Thymus (tissue), 11 donors: ENCODE data around the gene FAM13A. TPM values are rescaled to one million over a fixed set of nuclear protein-coding genes. Genes with fewer than 3 reads are reported as not detected.

Experiments used
- DNase-seq, 9 donors: peaks; one replicate each; pipeline ENCODE4 v3.0.0-alpha.2; 2013; ENCODE audit warnings: low spot score in 9 of 9, low read depth in 6 of 9, missing footprints in 1 of 9
- H3K27ac ChIP-seq, 2 donors: one replicate each; pipeline ENCODE4 v1.5.1; 2013; ENCODE audit warnings: control low read depth in 1 of 2, low read depth in 1 of 2, low read length in 1 of 2, mild to moderate bottlenecking in 1 of 2, moderate library complexity in 1 of 2
- H3K27me3 ChIP-seq, 2 donors: one replicate each; pipeline ENCODE4 v1.5.1; 2013; ENCODE audit warnings: low read length in 1 of 2; ENCODE audit not compliant: control insufficient read depth in 2 of 2, insufficient read depth in 1 of 2
- H3K36me3 ChIP-seq, 2 donors: one replicate each; pipeline ENCODE4 v1.5.1; 2013; ENCODE audit warnings: low read length in 1 of 2, mild to moderate bottlenecking in 1 of 2, moderate library complexity in 1 of 2; ENCODE audit not compliant: control insufficient read depth in 2 of 2, insufficient read depth in 2 of 2
- H3K4me1 ChIP-seq, 2 donors: one replicate each; pipeline ENCODE4 v1.5.1; 2013; ENCODE audit warnings: low read length in 2 of 2; ENCODE audit not compliant: control insufficient read depth in 2 of 2, insufficient read depth in 2 of 2
- H3K4me3 ChIP-seq, 2 donors: one replicate each; pipeline ENCODE4 v1.5.1; 2013; ENCODE audit warnings: low read length in 2 of 2, control low read depth in 1 of 2, mild to moderate bottlenecking in 1 of 2
- H3K9me3 ChIP-seq, 2 donors: one replicate each; pipeline ENCODE4 v1.5.1; 2013; ENCODE audit warnings: low read length in 1 of 2, mild to moderate bottlenecking in 1 of 2; ENCODE audit not compliant: control insufficient read depth in 2 of 2, insufficient read depth in 1 of 2
- WGBS: extraction: QIAGEN DNeasy Blood & Tissue Kit; methylation state at CpG from one replicate; pipeline ENCODE4 v1.1.7; 2013; 5-methylcytosine and 5-hydroxymethylcytosine counted together
- polyA plus RNA-seq: library from polyadenylated mRNA; stranded (reverse); fragments of 200-250 nt; gene quantifications from one replicate; pipeline ENCODE4 v1.2.3, GENCODE V29; 2013
- total RNA-seq: library from RNA; stranded (reverse); fragments of 120-200 nt; gene quantifications from one replicate; pipeline ENCODE4 v1.2.4, GENCODE V29; 2013
- donor health status: healthy.

The FAM13A gene
- total and polyA plus RNA-seq, 2 donors: 9.0 to 9.3 TPM

DNA sequence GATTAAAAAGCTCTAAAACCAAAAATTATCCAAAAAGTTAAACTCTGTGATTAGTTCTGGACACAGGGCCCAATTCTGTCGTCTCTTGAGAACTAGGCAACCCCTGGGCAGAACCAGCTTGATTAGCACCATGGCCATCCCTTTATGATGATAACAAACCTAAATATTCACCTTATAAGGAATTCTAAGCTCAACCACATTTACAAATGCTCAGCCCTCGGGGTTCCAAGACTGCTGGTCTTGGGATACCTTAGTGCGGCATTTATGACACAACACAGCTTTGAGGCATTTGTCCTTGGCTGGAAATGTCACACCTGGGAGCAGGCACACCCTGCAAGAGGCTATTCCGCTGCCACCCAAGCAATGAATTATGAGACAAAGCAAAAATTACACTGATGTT lies 331.8 kb downstream of the FAM13A start:
- peaks cover 42 to 49% of the 10 kb centered on the region in 2 donors for H3K36me3 ChIP-seq
- no peak overlapping the region for H3K27ac ChIP-seq
- no peaks in the 10 kb centered on the region for H3K27me3 ChIP-seq
- no peak overlapping the region for H3K4me3 ChIP-seq
- H3K4me1 ChIP-seq: no peaks in the 10 kb centered on the region
- 98% methylated on average over 4 of the region's 4 CpGs for WGBS
- no peak for DNase-seq
- H3K9me3 ChIP-seq: no peaks in the 10 kb centered on the region

DNA sequence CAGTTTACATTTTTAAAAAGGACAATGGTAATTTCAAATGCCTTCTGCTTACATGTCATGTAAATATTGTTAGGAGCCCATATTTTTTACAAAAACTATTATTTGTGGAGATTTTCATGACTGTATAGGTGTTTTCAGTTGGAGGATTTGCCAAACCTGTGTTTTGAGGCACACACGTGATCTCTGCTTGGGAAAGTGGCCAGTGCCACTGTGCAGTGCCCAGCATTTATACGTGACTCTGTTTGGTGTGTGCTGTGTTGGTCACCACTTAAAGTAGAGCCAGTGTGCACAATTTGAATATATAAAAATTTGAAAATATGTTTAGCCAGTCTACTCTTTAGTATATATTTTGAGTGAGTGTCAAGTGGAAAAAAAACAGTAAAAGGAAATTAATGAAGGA lies 332.6 kb downstream of the FAM13A start:
- over 99% methylated on average over 2 of the region's 2 CpGs for WGBS
- H3K4me3 ChIP-seq: no peak overlapping the region
- peaks cover 42 to 48% of the 10 kb centered on the region in 2 donors for H3K36me3 ChIP-seq
- H3K4me1 ChIP-seq: no peaks in the 10 kb centered on the region
- no peaks in the 10 kb centered on the region for H3K9me3 ChIP-seq
- no peaks in the 10 kb centered on the region for H3K27me3 ChIP-seq
- H3K27ac ChIP-seq: no peak overlapping the region
- no peak for DNase-seq

DNA sequence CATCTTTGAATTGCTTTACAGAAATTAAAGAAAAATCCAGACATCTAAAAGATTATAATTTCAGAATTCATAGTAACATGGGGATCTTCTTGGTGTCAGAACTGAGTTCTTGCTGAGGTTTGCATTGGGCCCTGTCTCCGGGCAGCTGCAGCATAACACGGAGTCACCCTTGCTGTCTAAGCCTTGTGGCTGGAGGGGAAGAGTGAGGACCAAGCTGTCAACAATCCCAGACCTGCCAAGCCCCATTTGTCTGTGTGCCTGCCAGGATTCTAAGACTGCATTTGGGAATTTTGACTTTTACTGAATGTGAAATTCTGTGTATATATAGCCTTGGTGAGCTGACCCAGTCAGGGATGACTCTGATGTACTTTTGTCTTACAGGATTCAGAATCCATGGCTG lies 334.2 kb downstream of the FAM13A start:
- 97% methylated on average over 2 of the region's 2 CpGs for WGBS

DNA sequence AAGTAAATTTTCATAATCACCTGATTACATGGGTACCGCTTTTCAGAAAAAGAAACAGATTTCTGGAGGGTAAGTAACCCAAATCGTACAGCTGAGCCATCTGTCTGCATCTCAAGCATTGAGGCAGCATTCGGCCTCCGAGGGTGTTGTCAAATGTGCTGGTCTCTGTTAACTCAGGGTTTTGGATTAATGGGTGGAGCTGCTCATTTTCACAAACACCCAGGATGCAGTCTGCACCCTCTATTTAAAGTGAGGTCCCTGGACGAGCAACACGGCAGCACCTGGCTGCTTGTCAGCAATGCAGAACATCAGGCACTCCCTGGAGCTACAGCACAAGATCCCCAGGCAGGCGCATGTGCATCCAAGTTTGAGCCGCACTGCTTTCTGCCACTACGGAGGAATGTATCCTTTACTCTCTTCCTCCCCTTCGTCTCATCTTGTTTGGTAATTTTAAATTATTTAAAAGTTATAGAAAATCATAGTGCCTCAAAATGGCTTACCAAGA lies 334.7 kb downstream of the FAM13A start:
- Histone ChIP-seq H3K36me3 (peaks cover 38 to 39% of the 10 kb centered on the region in 2 donors), H3K9me3 (no peaks in the 10 kb centered on the region), H3K27ac (no peak overlapping the region), H3K4me1 (no peaks in the 10 kb centered on the region), H3K27me3 (no peaks in the 10 kb centered on the region), H3K4me3 (no peak overlapping the region)
- no peak for DNase-seq
- WGBS: 97% methylated on average over 10 of the region's 10 CpGs

More for the DNA sequence above, 334.2 kb downstream of the FAM13A start:
- Histone ChIP-seq H3K4me1 (no peaks in the 10 kb centered on the region), H3K27ac (no peak overlapping the region), H3K4me3 (no peak overlapping the region), H3K36me3 (peaks cover 40 to 41% of the 10 kb centered on the region in 2 donors), H3K9me3 (no peaks in the 10 kb centered on the region), H3K27me3 (no peaks in the 10 kb centered on the region)
- no peak for DNase-seq

DNA sequence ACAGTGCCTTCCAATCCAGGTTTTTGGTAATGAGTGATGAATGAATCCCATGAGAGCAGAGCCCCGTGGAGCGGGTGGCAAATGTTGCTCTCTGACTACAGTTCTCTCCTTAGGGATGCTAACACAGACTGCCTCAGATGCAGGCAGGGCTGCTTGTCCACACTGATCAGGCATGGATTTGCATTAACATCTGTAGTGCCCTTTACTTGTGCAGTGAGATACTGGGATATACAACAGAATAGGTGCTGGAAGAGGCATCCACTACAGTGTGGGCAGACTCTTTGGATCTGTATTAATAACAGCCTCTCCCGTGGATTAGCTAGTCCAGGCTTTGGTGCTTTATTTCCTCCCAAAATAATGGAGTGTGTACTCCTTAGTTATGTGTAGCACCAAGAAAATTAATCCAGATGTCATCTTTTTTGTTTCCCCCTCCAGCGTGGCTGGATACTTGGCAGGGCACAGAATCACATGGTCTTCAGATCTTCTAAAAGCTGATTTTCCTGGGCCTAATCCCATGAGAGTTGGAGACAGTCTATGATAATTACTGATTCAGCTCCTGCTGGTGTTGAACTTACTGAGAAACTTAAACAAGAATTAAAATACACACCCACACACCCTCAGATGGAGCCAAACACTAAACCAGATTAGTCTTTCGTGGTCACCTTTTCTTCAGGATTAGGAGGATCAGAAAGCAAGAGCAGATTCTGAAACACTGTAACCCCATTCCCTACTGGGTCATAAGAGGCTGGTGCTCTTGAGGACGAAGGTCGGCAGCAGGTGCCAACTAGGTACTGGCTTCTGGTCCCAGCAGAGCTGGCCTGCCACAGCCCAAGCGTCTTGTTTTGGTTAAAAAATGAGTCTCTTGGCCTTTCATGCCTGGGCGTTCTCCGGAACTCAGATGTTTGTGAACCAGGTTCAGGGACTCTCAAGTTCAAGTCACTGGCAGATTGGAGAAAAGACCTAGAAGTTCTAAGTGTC lies 336.2 kb downstream of the FAM13A start:
- DNase-seq: no peak
- H3K4me3 ChIP-seq: no peak overlapping the region
- 97% methylated on average over 10 of the region's 10 CpGs for WGBS
- no peaks in the 10 kb centered on the region for H3K9me3 ChIP-seq
- no peaks in the 10 kb centered on the region for H3K27me3 ChIP-seq
- peaks cover 31 to 32% of the 10 kb centered on the region in 2 donors for H3K36me3 ChIP-seq
- no peaks in the 10 kb centered on the region for H3K4me1 ChIP-seq
- no peak overlapping the region for H3K27ac ChIP-seq

DNA sequence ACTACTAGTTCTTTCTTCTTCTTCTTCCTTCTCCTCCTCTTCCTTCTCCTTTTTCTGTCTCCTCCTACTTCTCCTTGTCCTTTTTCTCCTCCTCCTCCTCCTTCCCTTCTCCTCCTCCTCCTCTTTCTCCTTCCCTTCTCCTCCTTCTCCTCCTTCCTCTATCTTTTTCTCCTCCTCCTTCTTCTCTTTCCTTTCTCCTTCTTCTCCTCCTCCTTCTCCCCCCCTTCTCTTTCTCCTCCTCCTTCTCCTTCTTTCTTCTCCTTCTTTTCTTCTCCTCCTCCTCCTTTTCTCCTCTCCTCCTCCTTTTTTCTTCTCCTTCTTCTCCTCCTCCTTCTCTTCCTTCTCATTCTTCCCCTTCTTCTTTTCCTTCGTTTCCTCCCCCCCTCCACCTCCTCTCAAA lies 337.6 kb downstream of the FAM13A start:
- Histone ChIP-seq H3K4me3 (no peak overlapping the region), H3K27ac (no peak overlapping the region), H3K27me3 (no peaks in the 10 kb centered on the region), H3K9me3 (peaks cover 0 to 2% of the 10 kb centered on the region in 2 donors), H3K4me1 (no peaks in the 10 kb centered on the region), H3K36me3 (peaks cover 29 to 31% of the 10 kb centered on the region in 2 donors)
- WGBS: 97% methylated on average over 1 of the region's 1 CpG
- no peak for DNase-seq

DNA sequence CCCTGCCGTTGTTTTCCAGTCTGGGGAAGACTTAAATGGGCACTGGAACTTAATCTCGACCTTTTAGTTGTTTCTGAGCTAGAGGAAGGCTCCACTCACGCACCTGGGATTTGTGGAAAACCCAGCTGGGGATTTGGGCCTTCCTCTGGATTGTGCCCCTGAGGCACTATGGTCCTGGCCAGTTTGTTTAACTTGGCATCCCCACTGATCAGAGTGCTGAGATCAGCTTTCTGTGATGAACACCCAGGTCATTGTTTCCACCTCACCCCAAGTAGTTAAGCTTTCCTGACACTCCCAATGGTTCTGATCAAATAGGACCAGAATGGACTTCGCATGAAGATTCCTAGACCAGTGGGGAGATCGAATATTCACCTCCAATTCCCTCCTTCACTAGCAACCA lies 338.9 kb downstream of the FAM13A start:
- H3K4me3 ChIP-seq: no peak overlapping the region
- no peak for DNase-seq
- peaks cover 0 to 2% of the 10 kb centered on the region in 2 donors for H3K9me3 ChIP-seq
- H3K36me3 ChIP-seq: peaks cover 21 to 26% of the 10 kb centered on the region in 2 donors
- WGBS: 97% methylated on average over 5 of the region's 5 CpGs
- no peaks in the 10 kb centered on the region for H3K4me1 ChIP-seq
- H3K27ac ChIP-seq: no peak overlapping the region
- H3K27me3 ChIP-seq: no peaks in the 10 kb centered on the region

DNA sequence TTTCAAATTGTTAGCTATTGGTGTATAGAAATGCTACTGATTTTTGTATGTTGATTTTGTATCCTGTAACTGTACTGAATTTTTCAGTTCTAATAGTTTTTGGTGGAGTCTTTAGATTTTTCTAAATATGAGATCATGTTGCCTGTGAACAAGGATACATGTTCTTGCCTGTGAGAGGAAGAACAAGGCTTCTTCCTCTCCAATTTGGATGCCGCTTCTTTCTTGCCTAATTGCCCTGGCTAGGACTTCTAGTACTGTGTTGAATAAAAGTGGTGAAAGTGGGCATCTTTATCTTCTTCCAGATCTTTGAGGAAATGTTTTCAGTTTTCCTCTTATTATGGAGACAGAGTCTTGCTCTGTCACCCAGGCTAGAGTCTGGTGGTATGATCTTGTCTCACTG lies 343.2 kb downstream of the FAM13A start:
- H3K4me3 ChIP-seq: no peak overlapping the region
- H3K27ac ChIP-seq: no peak overlapping the region
- no peak for DNase-seq
- 98% methylated on average over 1 of the region's 1 CpG for WGBS
- peaks cover 0 to 2% of the 10 kb centered on the region in 2 donors for H3K9me3 ChIP-seq
- peaks cover 6 to 18% of the 10 kb centered on the region in 2 donors for H3K36me3 ChIP-seq
- no peaks in the 10 kb centered on the region for H3K27me3 ChIP-seq
- no peaks in the 10 kb centered on the region for H3K4me1 ChIP-seq

DNA sequence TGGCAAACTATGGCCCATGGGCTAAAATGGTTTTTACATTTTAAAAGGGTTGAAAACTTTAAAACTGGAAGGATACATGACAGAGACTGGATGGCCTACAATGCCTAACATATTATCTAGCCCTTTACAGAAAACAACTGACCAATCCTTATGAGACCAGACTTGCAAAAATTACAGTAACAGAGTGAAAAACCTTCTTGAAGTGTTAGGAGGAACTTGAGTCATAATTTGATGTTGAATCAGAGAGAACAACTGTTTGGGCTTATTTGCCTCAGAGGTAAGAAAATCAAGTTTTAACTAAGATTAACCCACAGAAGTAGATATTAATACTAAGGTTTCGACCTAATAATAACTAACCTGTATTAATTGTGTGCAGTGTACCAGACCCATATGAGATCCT lies 347.0 kb downstream of the FAM13A start:
- Histone ChIP-seq H3K36me3 (peaks cover 5 to 24% of the 10 kb centered on the region in 2 donors), H3K4me1 (no peaks in the 10 kb centered on the region), H3K9me3 (no peaks in the 10 kb centered on the region), H3K27ac (no peak overlapping the region), H3K4me3 (no peak overlapping the region), H3K27me3 (no peaks in the 10 kb centered on the region)
- 98% methylated on average over 1 of the region's 1 CpG for WGBS
- DNase-seq: no peak
